ENCODE results near the gene PPP1R3D.

DNA sequence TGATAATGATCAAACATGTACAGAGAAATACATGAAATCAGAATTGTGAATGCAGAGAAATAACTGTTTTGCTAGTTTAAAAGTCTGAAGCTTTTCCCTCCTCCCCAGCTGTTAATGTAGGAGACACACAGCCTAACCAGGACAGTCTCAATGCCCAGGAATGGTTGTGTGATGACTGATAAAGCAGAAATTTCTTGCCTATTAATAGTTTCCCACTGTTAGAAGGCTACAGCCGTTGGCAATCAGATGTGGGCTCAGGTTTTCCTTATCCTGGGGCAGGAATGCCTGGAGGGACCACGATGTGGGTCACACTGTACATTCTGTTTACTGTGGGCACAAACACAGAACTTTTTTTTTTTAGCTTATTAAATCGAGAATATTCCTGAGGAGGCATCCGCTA lies 1.9 kb downstream of the PPP1R3D start:
- TF ChIP-seq ZBTB40 (IDR thresholded peaks at IDR 0.05; ENCODE audit: borderline replicate concordance) = no peak
- TF ChIP-seq CTCF (IDR thresholded peaks at IDR 0.05 in 2 of 3, conservative IDR thresholded peaks at IDR 0.05 in 1 of 3; ENCODE audit: control insufficient read depth in 2 of 3, extremely low read depth in 1 of 3, insufficient read depth in 1 of 3, low read depth in 3 of 3, low read length in 3 of 3) = no peak
- no peak for TF ChIP-seq ZZZ3 (IDR thresholded peaks at IDR 0.05; ENCODE audit: control insufficient read depth, insufficient read length, low read depth)
- TF ChIP-seq PRDM15 (CRISPR knock-in tag; IDR thresholded peaks at IDR 0.05) = no peak
- no peak for TF ChIP-seq USF2 (IDR thresholded peaks at IDR 0.05; ENCODE audit: borderline replicate concordance, low read depth, low read length)
- no peak for TF ChIP-seq PBX3 (IDR thresholded peaks at IDR 0.05; ENCODE audit: insufficient replicate concordance, low read depth, low read length)
- no peak for TF ChIP-seq EP300 (IDR thresholded peaks at IDR 0.05; ENCODE audit: borderline replicate concordance in 1 of 2, control insufficient read depth in 1 of 2, low read depth in 2 of 2, low read length in 2 of 2)
- no peak for TF ChIP-seq RAD21 (IDR thresholded peaks at IDR 0.05; ENCODE audit: insufficient read depth, low read depth, low read length)
- TF ChIP-seq SREBF2 (IDR thresholded peaks at IDR 0.05; ENCODE audit: low read length) = no peak

Data from GM12878 (cell line).